ENCODE data around the gene SLAMF9.
"Not testable (repeated sequence)": the region's sequence is repeated elsewhere in the genome, so short reads cannot be mapped to it uniquely, and the experiment has no call there.

Gene SLAMF9

GRCh38 chr1:159920202-159920601 lies 33.8 kb downstream of the SLAMF9 start:
- DNase-seq (ENCODE audit: low spot score), result no peak

- DNase-seq (ENCODE audit: low spot score), result no peak
These were observed 34.7 kb downstream of the SLAMF9 start for GRCh38 chr1:159919236-159919865.

DNA sequence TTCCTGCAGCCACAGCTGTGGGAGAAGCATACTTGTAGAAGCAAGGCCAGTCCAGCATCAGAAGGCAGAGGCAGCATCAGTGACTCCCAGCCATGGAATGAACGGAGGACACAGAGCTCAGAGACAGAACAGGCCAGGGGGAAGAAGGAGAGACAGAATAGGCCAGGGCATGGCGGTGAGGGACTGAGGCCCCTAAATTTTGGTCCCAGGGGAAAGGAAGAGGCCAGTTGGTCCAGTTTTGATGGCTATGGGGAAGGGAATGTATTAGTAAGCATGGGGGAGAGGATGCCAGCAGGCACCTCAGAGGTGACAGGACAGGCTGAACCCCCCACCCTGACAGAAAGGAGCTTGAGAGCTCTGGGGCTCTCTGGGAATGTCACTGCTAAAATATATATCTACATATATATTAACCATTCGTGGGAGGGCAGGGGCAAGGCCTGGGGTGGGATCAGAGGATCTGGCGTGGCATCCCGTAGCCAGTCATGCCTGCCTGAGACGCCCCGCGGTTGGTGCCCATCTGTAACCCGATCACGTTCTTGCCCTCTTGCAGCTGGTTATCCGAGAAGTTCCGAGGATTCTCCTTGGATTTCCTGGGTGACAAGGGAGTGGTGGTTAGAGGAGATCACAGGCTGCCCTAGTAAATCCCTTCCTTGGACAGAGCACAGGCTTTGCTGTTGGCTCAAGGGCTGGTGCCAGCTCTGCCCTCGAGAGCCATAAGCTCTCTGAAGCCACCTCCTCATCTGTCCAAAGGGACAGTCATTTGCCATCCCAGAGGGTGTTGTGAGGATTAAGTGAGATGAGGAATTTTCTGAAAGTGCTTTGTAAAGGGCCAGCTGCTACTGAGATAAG lies 35.5 kb downstream of the SLAMF9 start:
- no peak for DNase-seq (ENCODE audit: low spot score)

DNA sequence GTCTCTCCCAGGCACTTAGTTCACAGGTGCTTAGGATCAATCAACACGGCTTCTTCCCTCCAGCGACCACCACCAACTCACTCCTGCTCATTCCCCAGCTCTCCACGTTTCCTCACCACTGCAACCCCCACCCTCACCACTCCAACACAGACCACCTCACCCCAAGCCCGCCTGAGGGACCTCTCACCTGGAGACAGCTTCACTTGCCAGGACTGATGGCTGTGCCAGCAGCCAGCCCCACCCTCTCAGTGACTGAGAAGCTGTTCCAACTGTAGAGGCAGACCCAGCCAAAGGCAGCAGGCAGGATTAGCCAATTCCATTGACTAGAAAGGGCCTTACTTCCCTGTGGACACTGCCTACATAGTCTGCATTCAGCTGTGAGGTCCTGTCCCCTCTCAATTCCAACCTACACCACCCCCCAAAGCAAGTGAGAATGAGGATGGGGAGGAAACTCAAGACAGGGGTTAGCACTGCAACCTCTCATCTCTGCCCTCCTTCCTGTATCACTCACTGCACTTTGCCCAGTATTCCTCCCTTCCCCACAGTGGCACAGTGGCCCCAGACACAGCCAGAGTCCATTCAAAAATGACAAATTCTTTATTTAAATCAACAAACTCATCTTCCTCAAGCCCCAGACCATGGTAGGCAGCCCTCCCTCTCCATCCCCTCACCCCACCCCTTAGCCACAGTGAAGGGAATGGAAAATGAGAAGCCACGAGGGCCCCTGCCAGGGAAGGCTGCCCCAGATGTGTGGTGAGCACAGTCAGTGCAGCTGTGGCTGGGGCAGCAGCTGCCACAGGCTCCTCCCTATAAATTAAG lies 36.3 kb downstream of the SLAMF9 start:
- DNase-seq (ENCODE audit: low spot score), result no peak

DNA sequence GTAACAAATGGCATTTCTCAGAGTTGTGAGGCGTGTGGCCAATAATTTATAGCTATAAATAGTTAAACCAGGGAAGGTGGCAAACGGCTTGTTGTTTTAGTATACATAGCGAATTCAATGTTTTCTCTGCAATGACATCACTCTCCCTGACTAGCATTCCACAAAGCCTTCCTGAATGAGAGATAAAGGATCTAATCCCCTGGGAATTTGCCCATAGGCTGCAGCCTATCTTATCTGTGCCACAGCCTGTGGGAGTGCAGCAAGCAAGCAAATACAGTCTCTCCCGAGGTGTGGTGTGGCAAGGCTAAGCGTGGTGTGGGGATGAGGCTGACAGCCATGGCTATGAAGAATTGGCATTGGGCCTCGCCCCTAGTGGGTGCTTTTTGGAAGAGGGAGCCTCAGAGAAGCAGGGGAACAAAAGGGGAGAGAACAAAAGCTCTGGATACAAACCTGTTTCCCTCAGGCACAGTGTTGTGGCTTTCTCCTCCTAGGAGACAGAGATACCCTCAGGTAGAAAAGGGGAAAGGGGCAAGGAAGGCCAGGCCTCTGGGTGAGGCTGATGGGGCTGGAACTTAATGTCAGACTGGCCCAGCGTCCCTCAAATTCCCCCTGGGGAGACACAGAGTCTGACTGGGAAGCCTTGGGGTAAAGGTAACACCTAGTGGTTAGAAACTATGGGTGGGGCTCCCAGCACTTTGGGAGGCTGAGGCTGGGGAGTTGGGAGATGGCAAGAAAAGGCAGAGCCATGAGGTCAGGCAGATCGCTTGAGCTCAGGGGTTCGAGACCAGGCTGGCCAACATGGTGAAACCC lies 37.6 kb downstream of the SLAMF9 start:
- DNase-seq (ENCODE audit: low spot score), result no peak

GRCh38 chr1:159915571-159916241 lies 38.3 kb downstream of the SLAMF9 start:
- DNase-seq (ENCODE audit: low spot score), result no peak

DNA sequence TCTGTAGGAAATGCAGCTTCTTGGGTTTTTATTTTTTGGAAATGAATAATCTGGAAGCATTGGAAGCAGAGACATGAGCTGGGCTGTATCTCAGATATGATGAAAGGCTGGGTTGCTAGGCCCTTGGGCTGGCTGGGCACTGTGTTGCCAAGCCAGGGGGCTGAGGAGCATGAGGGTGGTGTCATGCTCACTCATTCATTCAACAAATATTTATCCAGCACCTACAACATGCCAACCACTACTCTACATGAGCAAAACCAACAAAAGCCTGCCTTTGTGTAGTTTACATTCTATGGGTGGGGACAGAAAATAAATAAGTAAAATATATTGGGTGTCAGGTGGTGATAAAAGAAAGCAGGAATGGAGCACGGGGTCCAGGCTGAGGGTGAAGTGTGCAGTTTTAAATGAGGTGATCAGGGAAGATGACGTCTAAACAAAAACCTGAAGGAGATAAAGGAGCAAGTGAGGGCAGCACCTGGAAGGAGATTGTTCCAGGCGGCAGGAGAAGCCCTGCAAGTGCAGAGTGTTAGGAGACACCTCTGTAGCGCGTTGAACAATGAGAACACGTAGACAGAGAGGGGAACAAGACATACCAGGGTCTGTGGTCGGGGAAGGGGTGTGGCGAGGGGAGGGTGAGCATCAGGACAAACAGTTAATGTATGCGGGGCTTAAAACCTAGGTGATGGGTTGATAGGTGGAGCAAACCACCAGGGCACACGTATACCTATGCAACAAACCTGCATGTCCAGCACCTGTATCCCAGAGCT lies 39.6 kb downstream of the SLAMF9 start:
- DNase-seq (ENCODE audit: low spot score), result no peak

GRCh38 chr1:159913451-159914192 lies 40.4 kb downstream of the SLAMF9 start:
- no peak for DNase-seq (ENCODE audit: low spot score)

GRCh38 chr1:159911326-159912070 lies 42.5 kb downstream of the SLAMF9 start:
- no peak for DNase-seq (ENCODE audit: low spot score)

- no peak for DNase-seq (ENCODE audit: low spot score)
These were observed 45.8 kb downstream of the SLAMF9 start for GRCh38 chr1:159908031-159908940.

DNA sequence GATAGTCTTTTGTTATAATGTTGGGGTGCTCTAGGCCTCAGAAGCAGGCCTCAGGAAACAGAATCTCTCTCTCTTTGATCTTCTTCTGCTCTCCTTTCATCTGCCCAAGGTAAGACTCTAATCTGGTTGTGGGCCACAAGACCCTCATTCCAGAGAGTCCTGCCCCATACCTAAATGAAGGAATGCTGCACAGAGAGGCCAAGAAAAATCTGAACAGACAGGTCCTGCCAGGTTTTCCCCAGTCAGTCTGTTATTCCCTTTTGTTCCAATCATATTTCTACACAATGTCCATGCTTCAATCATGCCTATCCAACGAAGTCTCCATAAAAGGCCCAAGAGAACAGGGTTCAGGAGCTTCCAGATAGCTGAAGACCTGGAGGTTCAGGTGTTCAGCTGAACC lies 47.1 kb downstream of the SLAMF9 start:
- DNase-seq (ENCODE audit: low spot score), result no peak

- not testable (repeated sequence) for DNase-seq (ENCODE audit: low spot score)
These were observed 50.0 kb downstream of the SLAMF9 start for GRCh38 chr1:159904036-159904435.

GRCh38 chr1:159902541-159902940 lies 51.5 kb downstream of the SLAMF9 start:
- no peak for DNase-seq (ENCODE audit: low spot score)

Measured in RKO (cell line).